GM19438 (cell line): ENCODE data around the gene FUT1.

ENCODE experiments used
- ATAC-seq: cut with Tn5 transposase; IDR thresholded peaks from one replicate; pipeline ENCODE4 v1.9.1; 2021; ENCODE audit warnings: low read depth; ENCODE audit not compliant: unreplicated experiment

The FUT1 gene

GRCh38 chr19:48741129-48741999 lies 11.1 kb downstream of the FUT1 start:
- ATAC-seq = no peak

- no peak for ATAC-seq
These were observed 12.1 kb downstream of the FUT1 start, which contains the start of gene RASIP1 for GRCh38 chr19:48740164-48740972. TSS of gene RASIP1 (minus strand) at chr19:48740610. CDS start at chr19:48740282, 328 bp downstream.

- ATAC-seq = no peak
These were observed 12.9 kb downstream of the FUT1 start for GRCh38 chr19:48739404-48740163.

- ATAC-seq = peak; percentile 79
These were observed 13.7 kb downstream of the FUT1 start for GRCh38 chr19:48738557-48739403.

GRCh38 chr19:48737360-48737998 lies 15.0 kb downstream of the FUT1 start:
- ATAC-seq = no peak

- no peak for ATAC-seq
These were observed 17.3 kb downstream of the FUT1 start for GRCh38 chr19:48735031-48735615.

- no peak for ATAC-seq
These were observed 17.8 kb downstream of the FUT1 start for GRCh38 chr19:48734625-48735024.

GRCh38 chr19:48731452-48731851 lies 21.0 kb downstream of the FUT1 start:
- no peak for ATAC-seq

- no peak for ATAC-seq
These were observed 23.4 kb downstream of the FUT1 start for GRCh38 chr19:48728911-48729664.

- ATAC-seq = no peak
These were observed 25.9 kb downstream of the FUT1 start for GRCh38 chr19:48726556-48726955.

- ATAC-seq = no peak
These were observed 27.4 kb downstream of the FUT1 start for GRCh38 chr19:48724796-48725753.

GRCh38 chr19:48722196-48722708 lies 30.2 kb downstream of the FUT1 start:
- no peak for ATAC-seq

- ATAC-seq = peak; percentile 83
These were observed 31.7 kb downstream of the FUT1 start for GRCh38 chr19:48720613-48721296.

- no peak for ATAC-seq
These were observed 32.2 kb downstream of the FUT1 start for GRCh38 chr19:48720251-48720612.

GRCh38 chr19:48719263-48720171 lies 32.9 kb downstream of the FUT1 start, which contains the start of gene MAMSTR:
TSS of gene MAMSTR (minus strand) at chr19:48719725. CDS start at chr19:48719031, 694 bp downstream.
- no peak for ATAC-seq
